GM10847 (cell line): ENCODE results near the gene PTPN23.

ENCODE experiments used
- POLR2A ChIP-seq: IDR thresholded peaks from 2 replicates; pipeline ENCODE4 v1.6.1; 2011; ENCODE audit not compliant: insufficient read length; ENCODE audit errors: extremely low read depth

The PTPN23 gene

DNA sequence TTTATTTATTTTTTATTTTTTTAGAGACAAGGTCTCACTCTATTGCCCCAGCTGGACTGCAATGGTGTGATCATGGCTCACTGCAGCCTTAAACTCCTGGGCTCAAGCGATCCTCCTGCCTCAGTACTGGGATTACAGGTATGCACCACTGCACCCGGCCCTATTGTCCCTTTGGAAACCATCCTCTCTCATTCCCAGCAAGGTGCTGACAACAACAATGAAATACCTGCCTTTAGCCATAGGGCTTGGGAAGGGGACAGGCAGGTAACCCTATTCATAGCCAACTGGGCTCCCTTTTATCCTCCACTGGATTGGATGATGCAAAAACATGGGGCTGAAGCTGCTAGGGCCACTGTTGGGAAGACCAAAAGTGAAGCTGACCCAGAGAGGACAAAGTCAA is 51.9 kb downstream of the PTPN23 start:
- no peak for TF ChIP-seq POLR2A

DNA sequence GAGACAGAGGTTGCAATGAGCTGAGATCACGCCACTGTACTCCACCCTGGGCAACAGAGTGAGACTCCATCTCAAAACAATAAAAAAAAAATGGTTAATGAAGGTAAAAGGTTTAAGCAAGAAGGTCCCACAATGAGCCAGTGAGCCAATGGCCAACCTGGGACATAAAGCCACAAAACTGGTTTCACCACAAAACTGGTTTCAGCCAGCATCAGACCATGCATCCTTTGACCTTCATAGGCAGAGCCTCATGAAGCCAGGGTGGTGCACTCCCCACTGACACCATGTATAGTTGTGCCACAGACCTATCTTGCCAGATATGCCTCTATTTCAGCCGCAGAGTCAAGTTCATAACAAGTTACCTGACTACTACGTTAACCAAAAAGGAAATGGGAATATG is 53.0 kb downstream of the PTPN23 start:
- no peak for TF ChIP-seq POLR2A

DNA sequence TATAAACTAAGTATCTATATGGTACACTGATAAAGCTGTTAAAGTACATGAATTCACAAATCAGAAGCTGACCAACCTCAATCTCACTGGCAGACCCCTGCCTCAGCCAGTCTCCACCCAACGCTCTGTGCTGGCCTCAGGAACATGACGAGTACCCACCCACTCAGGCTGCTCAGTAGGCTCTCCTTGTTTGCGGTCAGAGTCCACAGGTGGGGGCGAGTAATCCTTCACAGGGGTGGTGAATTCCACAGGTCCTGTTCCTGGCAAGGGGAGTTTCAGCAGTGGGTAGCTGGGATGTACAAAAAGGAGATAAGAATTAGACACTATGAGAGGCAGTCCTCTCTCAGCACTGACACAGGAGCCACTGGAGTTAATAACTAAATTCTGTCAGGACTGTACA is 54.0 kb downstream of the PTPN23 start:
- no peak for TF ChIP-seq POLR2A

DNA sequence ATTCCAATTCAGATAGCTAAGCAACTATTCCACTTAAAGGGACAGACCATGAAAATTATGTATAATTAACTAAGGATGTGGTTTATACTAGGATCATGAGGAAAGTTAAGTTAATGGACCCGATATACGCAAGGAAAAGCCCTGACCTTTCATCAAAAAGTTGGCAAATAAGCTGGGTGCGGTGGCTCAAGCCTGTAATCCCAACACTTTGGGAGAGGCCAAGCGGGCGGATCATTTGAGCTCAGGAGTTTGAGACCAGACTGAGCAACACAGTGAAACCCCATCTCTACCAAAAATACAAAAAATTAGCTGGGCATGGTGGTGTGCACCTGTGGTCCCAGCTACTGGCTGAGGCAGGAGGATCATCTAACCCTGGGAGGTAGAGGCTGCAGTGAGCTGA is 55.4 kb downstream of the PTPN23 start:
- no peak for TF ChIP-seq POLR2A

DNA sequence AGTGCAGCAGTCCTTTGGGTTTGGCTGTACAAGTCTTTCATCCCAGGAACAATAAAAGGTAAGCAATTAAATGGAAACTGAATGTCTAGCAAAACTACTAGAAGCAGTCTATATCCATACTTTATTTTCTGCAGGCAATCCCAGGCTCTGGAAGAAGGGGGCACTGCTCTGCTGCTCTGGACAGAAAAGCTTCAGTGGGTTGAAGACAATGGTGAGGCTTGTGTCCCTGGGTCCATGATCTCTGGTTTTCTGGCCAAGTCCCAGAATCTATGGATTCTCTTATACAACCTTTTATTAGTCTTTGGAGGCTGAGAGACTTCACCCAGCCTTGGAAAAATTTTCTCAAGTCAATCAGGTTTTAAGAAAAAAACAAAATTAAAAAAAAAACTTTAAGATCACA is 59.3 kb downstream of the PTPN23 start:
- TF ChIP-seq POLR2A, result no peak

DNA sequence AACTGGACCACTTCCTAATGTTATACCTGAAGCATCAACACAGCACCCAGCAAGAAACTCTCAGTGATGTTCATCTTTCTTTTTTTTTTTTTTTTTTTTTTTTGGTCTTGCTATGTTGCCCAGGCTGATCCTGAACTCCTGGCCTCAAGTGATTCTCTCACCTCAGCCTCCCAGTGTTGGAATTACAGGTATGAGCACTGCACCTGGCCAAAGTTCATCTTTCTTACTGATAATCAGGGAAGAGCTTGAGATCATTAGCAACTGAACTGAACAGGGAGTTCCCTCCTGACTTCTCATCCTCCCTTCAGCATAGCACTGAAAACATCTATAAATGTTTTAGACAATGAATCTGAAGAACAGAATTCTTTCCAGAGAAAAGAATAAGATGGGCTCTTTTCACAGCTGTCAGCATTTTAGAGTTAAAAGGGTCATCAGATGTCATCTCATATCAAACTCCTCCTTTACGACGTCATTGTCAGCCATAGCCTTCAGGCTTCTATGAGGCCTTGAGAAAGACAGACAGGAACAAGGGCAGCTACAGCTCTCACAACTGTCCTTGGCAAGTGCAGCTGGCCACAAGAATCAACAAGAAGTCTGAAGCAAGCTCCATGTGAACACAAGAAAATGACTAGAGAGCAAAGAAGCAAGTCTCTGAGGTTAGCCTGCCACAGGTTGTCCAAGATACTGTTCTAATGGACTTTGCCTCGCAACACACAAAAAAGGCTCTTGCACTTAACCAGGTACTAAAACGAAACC is 61.2 kb downstream of the PTPN23 start:
- no peak for TF ChIP-seq POLR2A

DNA sequence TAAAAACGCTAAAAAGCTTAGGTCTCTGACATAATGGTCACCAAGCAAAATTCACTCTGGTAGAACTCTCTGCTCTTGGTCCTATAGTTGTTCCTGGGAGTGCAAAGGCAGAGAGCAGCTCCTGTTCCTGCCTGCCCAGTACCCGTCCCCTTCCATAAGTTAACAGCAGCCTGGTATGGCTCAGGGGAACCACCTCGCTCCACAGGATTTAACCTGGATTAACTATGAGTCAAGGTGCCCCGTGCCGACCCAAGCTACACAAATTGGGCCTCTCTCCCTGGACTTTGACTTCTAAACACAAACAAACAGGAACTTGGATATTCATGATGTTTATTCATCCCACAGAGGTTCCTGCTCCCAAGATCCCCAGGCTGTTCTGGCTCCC is 62.8 kb downstream of the PTPN23 start:
- TF ChIP-seq POLR2A, result no peak

DNA sequence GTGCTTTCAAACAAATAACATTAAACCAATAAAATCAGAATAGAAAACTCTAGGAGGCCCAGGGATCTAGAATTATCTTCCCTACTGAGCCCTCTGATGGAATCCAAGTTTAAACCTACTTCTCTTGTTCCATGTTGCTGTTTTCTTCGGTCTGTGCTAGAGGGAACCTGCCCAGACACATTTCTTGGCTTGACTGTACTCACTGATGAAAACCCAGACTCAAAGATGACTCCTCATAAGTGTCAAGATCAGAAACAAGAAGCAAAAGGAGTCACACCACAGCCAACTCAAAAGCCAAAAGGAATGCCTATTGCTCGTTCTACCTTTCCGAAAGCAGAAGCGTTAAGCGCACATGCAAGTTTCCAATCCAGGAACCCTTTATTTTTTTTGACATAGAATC is 63.3 kb downstream of the PTPN23 start:
- TF ChIP-seq POLR2A, result no peak

DNA sequence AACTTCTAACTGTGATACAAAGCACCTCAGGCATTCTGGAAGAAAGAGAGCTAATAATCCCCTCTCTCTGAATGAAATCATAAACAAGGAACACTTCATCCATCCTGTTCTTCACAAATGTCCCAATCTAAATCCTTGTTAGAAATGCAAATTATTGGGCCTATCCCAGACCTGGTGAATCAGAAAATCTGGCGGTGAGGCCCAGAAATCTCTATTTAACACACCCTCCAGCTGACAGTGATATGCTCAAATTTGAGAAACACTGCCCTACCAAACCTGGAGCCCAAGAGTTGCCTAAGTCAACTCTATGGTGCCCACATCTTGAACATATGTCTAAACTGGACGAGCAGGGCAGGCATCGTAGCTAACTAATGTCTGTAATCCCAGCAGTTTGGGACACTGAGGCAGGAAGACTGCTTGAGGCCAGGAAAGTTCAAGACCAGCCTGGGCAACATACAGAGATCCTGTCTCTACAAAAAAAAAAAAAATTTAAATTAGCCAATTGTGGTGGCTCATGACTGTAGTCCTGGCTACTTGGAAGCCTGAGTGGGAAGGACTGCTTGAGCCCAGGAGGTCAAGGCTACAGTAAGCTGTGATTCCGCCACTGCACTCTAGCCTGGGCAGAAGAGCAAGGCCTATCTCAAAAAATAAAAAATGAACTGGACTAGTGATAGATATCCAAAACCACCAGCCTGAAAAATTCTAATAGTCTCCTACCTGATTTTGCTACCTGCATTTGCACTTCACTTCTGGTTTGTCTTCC is 71.8 kb downstream of the PTPN23 start:
- no peak for TF ChIP-seq POLR2A

DNA sequence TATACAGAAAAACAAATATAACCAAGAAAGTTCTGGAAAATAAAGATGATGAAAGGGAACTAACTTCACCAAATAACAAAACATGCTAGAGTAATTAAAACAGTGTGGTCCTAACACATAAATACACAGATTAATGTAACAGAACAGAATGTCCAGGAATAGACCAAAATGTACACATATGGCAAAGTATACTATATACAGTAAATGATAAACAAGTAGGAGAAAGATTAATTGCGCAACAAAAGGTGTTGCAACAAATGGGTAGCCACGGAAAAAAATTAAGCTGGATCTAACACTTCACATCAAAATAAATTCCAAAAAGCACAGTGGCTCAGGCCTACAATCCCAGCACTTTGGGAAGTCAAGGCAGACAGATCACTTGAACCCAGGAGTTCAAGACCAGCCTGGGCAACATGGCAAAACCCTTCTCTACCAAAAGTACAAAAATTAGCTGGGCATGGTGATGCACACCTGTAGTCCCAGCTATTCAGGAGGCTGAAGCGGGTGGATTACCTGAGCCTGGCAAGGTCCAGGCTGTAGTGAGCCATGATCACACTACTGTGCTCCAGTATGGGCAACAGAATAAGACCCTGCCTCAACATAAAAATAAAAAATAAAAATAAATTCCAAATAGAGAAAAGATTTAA is 75.1 kb downstream of the PTPN23 start:
- TF ChIP-seq POLR2A, result no peak

DNA sequence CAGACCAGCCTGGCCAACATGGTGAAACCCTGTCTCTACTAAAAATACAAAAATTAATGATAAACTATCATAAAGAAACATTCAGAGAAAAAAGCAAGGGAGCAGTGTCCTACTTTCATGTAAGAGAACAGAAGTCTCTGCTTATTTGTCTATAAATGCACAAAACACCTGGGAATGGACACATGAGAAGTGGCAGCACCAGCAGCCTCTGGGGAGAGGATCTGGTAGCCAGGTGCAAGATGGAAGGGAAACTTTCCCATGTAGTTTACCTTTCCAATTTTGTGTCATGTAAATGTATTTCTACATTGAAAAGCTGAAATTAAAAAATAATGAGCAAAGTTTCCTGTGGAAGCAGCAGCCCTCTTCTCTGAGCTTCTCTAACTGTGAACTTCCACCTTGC is 76.2 kb downstream of the PTPN23 start:
- TF ChIP-seq POLR2A, result no peak
